ENCODE data around the gene CRPPA. TPM values are rescaled to one million over a fixed set of nuclear protein-coding genes. Genes with fewer than 3 reads are reported as not detected.

CRPPA gene
- total and polyA plus RNA-seq, 2 of the 13 experiments (the other 11 are each of a cell fraction or from before 2014, with no cell fraction given) = 0.16 to 1.3 TPM

DNA sequence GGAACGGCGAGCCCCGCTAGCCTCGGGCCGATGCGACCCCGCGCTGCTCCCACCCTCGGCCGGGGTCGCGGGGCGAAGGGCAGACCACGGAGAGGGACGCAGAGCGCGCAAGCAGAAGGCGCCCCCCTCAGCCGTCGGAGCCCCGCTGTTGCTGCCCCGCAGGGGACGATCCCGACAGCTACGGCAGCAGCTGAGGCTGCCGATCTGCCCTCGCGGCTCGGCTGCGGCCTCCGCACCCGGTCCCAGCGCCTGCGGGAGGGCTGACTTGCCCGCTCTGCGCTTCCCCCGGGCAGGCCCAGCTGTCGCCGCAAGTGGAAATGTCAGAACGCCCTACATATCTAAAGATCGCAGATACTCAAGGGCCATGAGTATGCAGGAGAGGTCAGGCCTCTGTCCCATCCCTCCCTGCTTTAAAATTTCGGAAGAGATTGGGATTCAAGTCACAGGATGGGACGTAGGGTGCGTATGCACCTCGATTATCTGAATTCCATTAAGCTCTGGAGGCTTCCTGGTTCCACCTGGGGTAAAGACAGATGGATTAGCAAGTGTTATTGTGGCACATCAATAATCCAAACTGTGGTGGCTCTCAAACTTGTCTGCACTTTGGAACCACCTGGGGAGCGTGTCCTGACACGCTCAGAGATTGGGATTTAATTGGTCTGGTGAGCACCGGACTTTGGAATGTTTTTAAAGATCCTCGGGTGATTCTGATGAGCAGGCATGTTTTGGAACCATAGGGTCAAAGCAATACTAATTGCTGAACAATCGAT is at the start of gene CRPPA (continued):
- peak; percentile 88; the same call in 1 of the 2 replicates for TF ChIP-seq ZNF776 (CRISPR knock-in tag; IDR thresholded peaks at IDR 0.05)
- TF ChIP-seq IKZF1 (IDR thresholded peaks at IDR 0.05) = no peak
- no peak for TF ChIP-seq CENPX (CRISPR knock-in tag; IDR thresholded peaks at IDR 0.05)
- TF ChIP-seq, protein P1, sequence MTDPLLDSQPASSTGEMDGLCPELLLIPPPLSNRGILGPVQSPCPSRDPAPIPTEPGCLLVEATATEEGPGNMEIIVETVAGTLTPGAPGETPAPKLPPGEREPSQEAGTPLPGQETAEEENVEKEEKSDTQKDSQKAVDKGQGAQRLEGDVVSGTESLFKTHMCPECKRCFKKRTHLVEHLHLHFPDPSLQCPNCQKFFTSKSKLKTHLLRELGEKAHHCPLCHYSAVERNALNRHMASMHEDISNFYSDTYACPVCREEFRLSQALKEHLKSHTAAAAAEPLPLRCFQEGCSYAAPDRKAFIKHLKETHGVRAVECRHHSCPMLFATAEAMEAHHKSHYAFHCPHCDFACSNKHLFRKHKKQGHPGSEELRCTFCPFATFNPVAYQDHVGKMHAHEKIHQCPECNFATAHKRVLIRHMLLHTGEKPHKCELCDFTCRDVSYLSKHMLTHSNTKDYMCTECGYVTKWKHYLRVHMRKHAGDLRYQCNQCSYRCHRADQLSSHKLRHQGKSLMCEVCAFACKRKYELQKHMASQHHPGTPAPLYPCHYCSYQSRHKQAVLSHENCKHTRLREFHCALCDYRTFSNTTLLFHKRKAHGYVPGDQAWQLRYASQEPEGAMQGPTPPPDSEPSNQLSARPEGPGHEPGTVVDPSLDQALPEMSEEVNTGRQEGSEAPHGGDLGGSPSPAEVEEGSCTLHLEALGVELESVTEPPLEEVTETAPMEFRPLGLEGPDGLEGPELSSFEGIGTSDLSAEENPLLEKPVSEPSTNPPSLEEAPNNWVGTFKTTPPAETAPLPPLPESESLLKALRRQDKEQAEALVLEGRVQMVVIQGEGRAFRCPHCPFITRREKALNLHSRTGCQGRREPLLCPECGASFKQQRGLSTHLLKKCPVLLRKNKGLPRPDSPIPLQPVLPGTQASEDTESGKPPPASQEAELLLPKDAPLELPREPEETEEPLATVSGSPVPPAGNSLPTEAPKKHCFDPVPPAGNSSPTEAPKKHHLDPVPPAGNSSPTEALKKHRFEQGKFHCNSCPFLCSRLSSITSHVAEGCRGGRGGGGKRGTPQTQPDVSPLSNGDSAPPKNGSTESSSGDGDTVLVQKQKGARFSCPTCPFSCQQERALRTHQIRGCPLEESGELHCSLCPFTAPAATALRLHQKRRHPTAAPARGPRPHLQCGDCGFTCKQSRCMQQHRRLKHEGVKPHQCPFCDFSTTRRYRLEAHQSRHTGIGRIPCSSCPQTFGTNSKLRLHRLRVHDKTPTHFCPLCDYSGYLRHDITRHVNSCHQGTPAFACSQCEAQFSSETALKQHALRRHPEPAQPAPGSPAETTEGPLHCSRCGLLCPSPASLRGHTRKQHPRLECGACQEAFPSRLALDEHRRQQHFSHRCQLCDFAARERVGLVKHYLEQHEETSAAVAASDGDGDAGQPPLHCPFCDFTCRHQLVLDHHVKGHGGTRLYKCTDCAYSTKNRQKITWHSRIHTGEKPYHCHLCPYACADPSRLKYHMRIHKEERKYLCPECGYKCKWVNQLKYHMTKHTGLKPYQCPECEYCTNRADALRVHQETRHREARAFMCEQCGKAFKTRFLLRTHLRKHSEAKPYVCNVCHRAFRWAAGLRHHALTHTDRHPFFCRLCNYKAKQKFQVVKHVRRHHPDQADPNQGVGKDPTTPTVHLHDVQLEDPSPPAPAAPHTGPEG (CRISPR knock-in tag; IDR thresholded peaks at IDR 0.05) = peak; percentile 64; the same call in 1 of the 2 replicates
- TF ChIP-seq KDM2A (CRISPR knock-in tag; IDR thresholded peaks at IDR 0.05; ENCODE audit: borderline replicate concordance, low read depth) = peak; percentile 52; the same call in 1 of the 2 replicates
- no peak for TF ChIP-seq JDP2 (CRISPR knock-in tag; IDR thresholded peaks at IDR 0.05; ENCODE audit: borderline replicate concordance)
- TF ChIP-seq AKAP8 (CRISPR knock-in tag; IDR thresholded peaks at IDR 0.05) = no peak
- peak; percentile 67; the same call in 1 of the 2 replicates for TF ChIP-seq HES4 (CRISPR knock-in tag; IDR thresholded peaks at IDR 0.05; ENCODE audit: borderline replicate concordance)
- peak; percentile 36 for TF ChIP-seq ZFX (CRISPR knock-in tag; IDR thresholded peaks at IDR 0.05; ENCODE audit: low read depth)
- 0 out of 2 replicates have a peak, but pooled peaks have one; percentile 35 for TF ChIP-seq POGK (CRISPR knock-in tag; conservative IDR thresholded peaks at IDR 0.05)
- no peak for TF ChIP-seq TBL1XR1 (IDR thresholded peaks at IDR 0.05; ENCODE audit: borderline replicate concordance, low read length, partially characterized antibody)
- TF ChIP-seq, protein P2, sequence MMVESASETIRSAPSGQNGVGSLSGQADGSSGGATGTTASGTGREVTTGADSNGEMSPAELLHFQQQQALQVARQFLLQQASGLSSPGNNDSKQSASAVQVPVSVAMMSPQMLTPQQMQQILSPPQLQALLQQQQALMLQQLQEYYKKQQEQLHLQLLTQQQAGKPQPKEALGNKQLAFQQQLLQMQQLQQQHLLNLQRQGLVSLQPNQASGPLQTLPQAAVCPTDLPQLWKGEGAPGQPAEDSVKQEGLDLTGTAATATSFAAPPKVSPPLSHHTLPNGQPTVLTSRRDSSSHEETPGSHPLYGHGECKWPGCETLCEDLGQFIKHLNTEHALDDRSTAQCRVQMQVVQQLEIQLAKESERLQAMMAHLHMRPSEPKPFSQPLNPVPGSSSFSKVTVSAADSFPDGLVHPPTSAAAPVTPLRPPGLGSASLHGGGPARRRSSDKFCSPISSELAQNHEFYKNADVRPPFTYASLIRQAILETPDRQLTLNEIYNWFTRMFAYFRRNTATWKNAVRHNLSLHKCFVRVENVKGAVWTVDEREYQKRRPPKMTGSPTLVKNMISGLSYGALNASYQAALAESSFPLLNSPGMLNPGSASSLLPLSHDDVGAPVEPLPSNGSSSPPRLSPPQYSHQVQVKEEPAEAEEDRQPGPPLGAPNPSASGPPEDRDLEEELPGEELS (CRISPR knock-in tag; IDR thresholded peaks at IDR 0.05) = 0 out of 2 replicates have a peak, but pooled peaks have one; percentile 12
- peak; percentile 65; the same call in 1 of the 2 replicates for TF ChIP-seq CHCHD3 (CRISPR knock-in tag; IDR thresholded peaks at IDR 0.05)
- TF ChIP-seq TCF7 (IDR thresholded peaks at IDR 0.05; ENCODE audit: low read depth) = no peak
- TF ChIP-seq ZNF605 (CRISPR knock-in tag; IDR thresholded peaks at IDR 0.05) = 0 out of 2 replicates have a peak, but pooled peaks have one; percentile 39
- TF ChIP-seq, protein P3, sequence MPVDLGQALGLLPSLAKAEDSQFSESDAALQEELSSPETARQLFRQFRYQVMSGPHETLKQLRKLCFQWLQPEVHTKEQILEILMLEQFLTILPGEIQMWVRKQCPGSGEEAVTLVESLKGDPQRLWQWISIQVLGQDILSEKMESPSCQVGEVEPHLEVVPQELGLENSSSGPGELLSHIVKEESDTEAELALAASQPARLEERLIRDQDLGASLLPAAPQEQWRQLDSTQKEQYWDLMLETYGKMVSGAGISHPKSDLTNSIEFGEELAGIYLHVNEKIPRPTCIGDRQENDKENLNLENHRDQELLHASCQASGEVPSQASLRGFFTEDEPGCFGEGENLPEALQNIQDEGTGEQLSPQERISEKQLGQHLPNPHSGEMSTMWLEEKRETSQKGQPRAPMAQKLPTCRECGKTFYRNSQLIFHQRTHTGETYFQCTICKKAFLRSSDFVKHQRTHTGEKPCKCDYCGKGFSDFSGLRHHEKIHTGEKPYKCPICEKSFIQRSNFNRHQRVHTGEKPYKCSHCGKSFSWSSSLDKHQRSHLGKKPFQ (CRISPR knock-in tag; IDR thresholded peaks at IDR 0.05; ENCODE audit: insufficient replicate concordance) = no peak
- TF ChIP-seq SSRP1 (CRISPR knock-in tag; IDR thresholded peaks at IDR 0.05) = no peak
- no peak for TF ChIP-seq KDM5A (IDR thresholded peaks at IDR 0.05; ENCODE audit: borderline replicate concordance, low read length)
